ENCODE results near the gene PIEZO2. TPM values are rescaled to one million over a fixed set of nuclear protein-coding genes. Genes with fewer than 3 reads are reported as not detected.

The PIEZO2 gene
- total RNA-seq, 4 donors from 2014 or later = 0.18 to 3.0 (median 0.21) TPM

DNA sequence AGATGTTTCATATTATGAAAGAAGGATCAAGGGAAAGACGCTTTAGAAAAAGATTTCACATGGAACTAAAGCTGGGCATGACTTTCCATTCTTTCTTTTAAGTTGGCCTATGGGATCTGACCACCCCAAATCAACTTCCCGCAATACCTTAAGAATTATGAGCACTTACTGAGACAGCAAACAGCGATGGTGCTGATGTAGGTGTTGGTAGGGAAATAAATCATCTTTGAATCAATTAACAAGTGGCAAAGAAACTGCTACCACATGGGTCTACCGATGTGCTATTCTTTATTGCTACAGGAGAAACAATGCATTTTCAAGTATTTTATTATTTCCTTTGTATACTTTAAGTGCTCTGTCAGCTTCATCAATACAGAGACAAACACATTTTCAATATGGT, 239.6 kb downstream of the PIEZO2 start:
- no peak for TF ChIP-seq POLR2A (IDR thresholded peaks at IDR 0.05)
- TF ChIP-seq, protein P1, sequence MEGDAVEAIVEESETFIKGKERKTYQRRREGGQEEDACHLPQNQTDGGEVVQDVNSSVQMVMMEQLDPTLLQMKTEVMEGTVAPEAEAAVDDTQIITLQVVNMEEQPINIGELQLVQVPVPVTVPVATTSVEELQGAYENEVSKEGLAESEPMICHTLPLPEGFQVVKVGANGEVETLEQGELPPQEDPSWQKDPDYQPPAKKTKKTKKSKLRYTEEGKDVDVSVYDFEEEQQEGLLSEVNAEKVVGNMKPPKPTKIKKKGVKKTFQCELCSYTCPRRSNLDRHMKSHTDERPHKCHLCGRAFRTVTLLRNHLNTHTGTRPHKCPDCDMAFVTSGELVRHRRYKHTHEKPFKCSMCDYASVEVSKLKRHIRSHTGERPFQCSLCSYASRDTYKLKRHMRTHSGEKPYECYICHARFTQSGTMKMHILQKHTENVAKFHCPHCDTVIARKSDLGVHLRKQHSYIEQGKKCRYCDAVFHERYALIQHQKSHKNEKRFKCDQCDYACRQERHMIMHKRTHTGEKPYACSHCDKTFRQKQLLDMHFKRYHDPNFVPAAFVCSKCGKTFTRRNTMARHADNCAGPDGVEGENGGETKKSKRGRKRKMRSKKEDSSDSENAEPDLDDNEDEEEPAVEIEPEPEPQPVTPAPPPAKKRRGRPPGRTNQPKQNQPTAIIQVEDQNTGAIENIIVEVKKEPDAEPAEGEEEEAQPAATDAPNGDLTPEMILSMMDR (IDR thresholded peaks at IDR 0.05 in 4 of 5, conservative IDR thresholded peaks at IDR 0.05 in 1 of 5) = no peak
- intact Hi-C loops (cut with DNase I; ENCODE audit: low total_unique reads) = no loop called here
- in situ Hi-C loops (cut with MboI; ENCODE audit: low sequenced_read_pairs in 4 of 4) = loop anchor here in 1 of 4 donors (10.0 kb wide), 1 partner anchor 65 kb away; no protein-coding TSS in a partner anchor

DNA sequence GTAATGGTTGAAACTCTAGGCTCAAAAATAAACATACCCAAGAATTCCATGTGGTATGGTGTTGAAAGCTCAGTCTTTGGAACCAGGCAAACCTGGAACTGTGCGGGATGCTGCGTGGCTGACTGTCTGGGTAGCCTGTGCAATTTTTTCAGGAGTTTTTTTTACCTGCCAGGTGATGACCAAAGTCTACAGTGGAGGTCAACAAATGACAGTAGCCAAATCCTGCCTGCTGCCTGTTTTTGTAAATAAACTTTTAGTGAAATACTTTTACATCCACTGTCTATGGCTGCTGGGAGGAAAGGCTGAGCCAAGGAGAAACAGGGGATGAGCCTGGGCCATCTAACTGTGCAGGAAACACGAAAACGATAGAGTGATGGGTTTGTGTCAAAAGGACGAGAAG, 240.6 kb downstream of the PIEZO2 start:
- Histone ChIP-seq H3K4me3 (no peak overlapping the region), H3K27ac (no peak overlapping the region), H3K4me1 (no peaks in the 10 kb centered on the region), H3K36me3 (no peaks in the 10 kb centered on the region), H3K9me3 (no peaks in the 10 kb centered on the region), H3K27me3 (no peaks in the 10 kb centered on the region)
- no peak for DNase-seq
- ATAC-seq = no peak
- intact Hi-C loops (cut with DNase I; ENCODE audit: low total_unique reads) = no loop called here
- TF ChIP-seq, protein P1 (IDR thresholded peaks at IDR 0.05 in 4 of 5, conservative IDR thresholded peaks at IDR 0.05 in 1 of 5) = no peak
- no peak for TF ChIP-seq POLR2A (IDR thresholded peaks at IDR 0.05)
- in situ Hi-C loops (cut with MboI; ENCODE audit: low sequenced_read_pairs in 4 of 4) = no loop called here

More for the DNA sequence above, 239.6 kb downstream of the PIEZO2 start:
- H3K27ac ChIP-seq = no peak overlapping the region
- DNase-seq (no peak), ATAC-seq (no peak)
- no peaks in the 10 kb centered on the region for H3K4me1 ChIP-seq
- H3K9me3 ChIP-seq = no peaks in the 10 kb centered on the region
- no peaks in the 10 kb centered on the region for H3K27me3 ChIP-seq
- H3K4me3 ChIP-seq = no peak overlapping the region
- H3K36me3 ChIP-seq = no peaks in the 10 kb centered on the region

DNA sequence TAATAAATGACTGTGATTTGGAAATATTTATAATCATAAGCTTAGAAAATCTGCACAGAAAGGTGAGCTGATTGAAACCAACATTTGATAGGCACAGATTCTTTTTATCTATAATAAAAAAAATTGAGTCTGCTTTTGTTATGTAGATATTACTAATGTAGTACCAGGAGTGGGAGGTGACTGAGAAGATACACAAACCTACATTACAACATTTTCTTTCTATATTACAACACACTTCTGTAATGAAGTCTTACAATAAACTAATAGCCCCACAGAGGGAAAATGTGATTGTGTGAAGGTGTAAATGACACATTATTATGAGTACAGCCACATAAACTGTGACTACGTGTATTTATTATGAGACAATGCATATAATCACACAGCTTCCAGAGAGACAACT, 241.6 kb downstream of the PIEZO2 start:
- TF ChIP-seq, protein P1 (IDR thresholded peaks at IDR 0.05 in 4 of 5, conservative IDR thresholded peaks at IDR 0.05 in 1 of 5) = no peak
- no peak for TF ChIP-seq POLR2A (IDR thresholded peaks at IDR 0.05)
- no peaks in the 10 kb centered on the region for H3K27me3 ChIP-seq
- H3K27ac ChIP-seq = no peak overlapping the region
- H3K4me1 ChIP-seq = no peaks in the 10 kb centered on the region
- no peaks in the 10 kb centered on the region for H3K36me3 ChIP-seq
- no peak overlapping the region for H3K4me3 ChIP-seq
- in situ Hi-C loops (cut with MboI; ENCODE audit: low sequenced_read_pairs in 4 of 4) (no loop called here), intact Hi-C loops (cut with DNase I; ENCODE audit: low total_unique reads) (no loop called here)
- ATAC-seq (no peak), DNase-seq (no peak)
- no peaks in the 10 kb centered on the region for H3K9me3 ChIP-seq

DNA sequence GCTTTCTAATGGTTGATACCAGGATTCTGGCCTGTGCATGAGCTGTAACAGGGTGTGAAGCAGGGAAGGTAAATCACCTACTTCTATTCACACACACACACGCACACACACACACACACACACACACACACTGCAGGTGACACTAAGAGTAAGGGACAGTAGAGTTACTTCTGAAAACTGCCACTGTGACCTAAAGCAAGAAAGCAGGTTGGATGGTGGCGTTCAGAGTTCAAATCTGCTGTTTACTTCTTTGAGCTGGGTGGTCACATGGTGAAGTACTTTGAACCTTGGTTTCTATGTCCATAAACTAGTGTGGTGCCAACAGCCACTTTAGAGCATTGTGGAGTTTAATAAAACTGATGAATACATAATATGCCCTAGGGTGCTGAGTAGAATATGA, 248.0 kb downstream of the PIEZO2 start:
- intact Hi-C loops (cut with DNase I; ENCODE audit: low total_unique reads) = no loop called here
- in situ Hi-C loops (cut with MboI; ENCODE audit: low sequenced_read_pairs in 4 of 4) = no loop called here
- DNase-seq (no peak), ATAC-seq (no peak)
- H3K9me3 ChIP-seq = no peaks in the 10 kb centered on the region
- TF ChIP-seq, protein P1 (IDR thresholded peaks at IDR 0.05 in 4 of 5, conservative IDR thresholded peaks at IDR 0.05 in 1 of 5) = no peak
- no peak for TF ChIP-seq POLR2A (IDR thresholded peaks at IDR 0.05)
- H3K27me3 ChIP-seq = no peaks in the 10 kb centered on the region
- no peaks in the 10 kb centered on the region for H3K36me3 ChIP-seq
- H3K27ac ChIP-seq = no peak overlapping the region
- no peak overlapping the region for H3K4me3 ChIP-seq
- no peaks in the 10 kb centered on the region for H3K4me1 ChIP-seq

DNA sequence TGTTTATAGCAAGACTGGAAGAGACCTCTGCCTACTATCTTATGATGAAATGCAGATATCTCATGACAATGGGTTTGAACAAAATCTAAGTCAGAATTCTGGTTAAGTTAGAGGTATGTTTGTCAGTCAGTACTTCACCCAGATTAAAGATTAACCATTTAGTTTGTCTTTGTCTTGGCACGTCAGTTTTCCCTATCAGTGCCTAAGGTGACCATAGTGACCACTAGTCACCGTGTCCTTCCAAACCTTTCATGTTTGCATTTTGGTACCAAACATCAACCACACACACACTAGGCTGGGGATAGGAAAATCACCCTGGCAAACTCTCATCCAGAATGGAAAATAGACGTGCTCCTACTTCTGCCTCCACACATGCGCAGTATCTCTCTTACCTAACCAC, 248.9 kb downstream of the PIEZO2 start:
- no peaks in the 10 kb centered on the region for H3K9me3 ChIP-seq
- no peak overlapping the region for H3K4me3 ChIP-seq
- DNase-seq (no peak), ATAC-seq (no peak)
- no peaks in the 10 kb centered on the region for H3K27me3 ChIP-seq
- no peak for TF ChIP-seq POLR2A (IDR thresholded peaks at IDR 0.05)
- TF ChIP-seq, protein P1 (IDR thresholded peaks at IDR 0.05 in 4 of 5, conservative IDR thresholded peaks at IDR 0.05 in 1 of 5) = no peak
- in situ Hi-C loops (cut with MboI; ENCODE audit: low sequenced_read_pairs in 4 of 4) (no loop called here), intact Hi-C loops (cut with DNase I; ENCODE audit: low total_unique reads) (no loop called here)
- no peak overlapping the region for H3K27ac ChIP-seq
- no peaks in the 10 kb centered on the region for H3K36me3 ChIP-seq
- H3K4me1 ChIP-seq = no peaks in the 10 kb centered on the region
